Astrocyte (in vitro differentiated cells and primary cell): Measurements from ENCODE around the gene SUGCT. TPM values are rescaled to one million over a fixed set of nuclear protein-coding genes. Genes with fewer than 3 reads are reported as not detected.

Experiments used
- DNase-seq: peaks from one replicate; pipeline ENCODE4 v3.0.0-alpha.2; 2010; ENCODE audit warnings: low read depth
- FAIRE-seq: peaks from 2 replicates; lab custom pipeline; 2011; peaks lifted over from hg19 to GRCh38; lab: Jason Lieb, UNC
- H2AFZ ChIP-seq: 2 replicates; pipeline ENCODE4 v1.6.0; 2012; ENCODE audit warnings: low read depth, low read length, inconsistent platforms
- H3K27ac ChIP-seq: 2 replicates; pipeline ENCODE4 v1.5.1; 2011; ENCODE audit warnings: low read depth, low read length, inconsistent platforms
- H3K27me3 ChIP-seq: 2 replicates; pipeline ENCODE4 v1.6.0; 2011; ENCODE audit warnings: low read length, inconsistent platforms; ENCODE audit not compliant: insufficient read depth
- H3K36me3 ChIP-seq: 2 replicates; pipeline ENCODE4 v1.5.1; 2011; ENCODE audit warnings: low read length, inconsistent platforms; ENCODE audit not compliant: insufficient read depth
- H3K4me1 ChIP-seq: 2 replicates; pipeline ENCODE4 v1.5.1; 2011; ENCODE audit warnings: low read length, inconsistent platforms; ENCODE audit not compliant: insufficient read depth
- H3K4me2 ChIP-seq: 2 replicates; pipeline ENCODE4 v1.6.0; 2012; ENCODE audit warnings: low read length, inconsistent platforms
- H3K4me3 ChIP-seq: 2 replicates; pipeline ENCODE4 v1.5.1; 2011; ENCODE audit warnings: low read depth, mild to moderate bottlenecking, low read length, inconsistent platforms; ENCODE audit not compliant: insufficient read depth
- H3K79me2 ChIP-seq: 2 replicates; pipeline ENCODE4 v1.6.0; 2012; ENCODE audit warnings: mild to moderate bottlenecking, low read length, inconsistent platforms; ENCODE audit not compliant: insufficient read depth
- H3K9ac ChIP-seq: 2 replicates; pipeline ENCODE4 v1.6.0; 2012; ENCODE audit warnings: mild to moderate bottlenecking, low read length, inconsistent platforms
- H3K9me3 ChIP-seq: 2 replicates; pipeline ENCODE4 v1.5.1; 2012; ENCODE audit warnings: low read depth, mild to moderate bottlenecking, low read length, inconsistent platforms; ENCODE audit not compliant: insufficient read depth
- H4K20me1 ChIP-seq: 2 replicates; pipeline ENCODE4 v1.6.0; 2012; ENCODE audit warnings: low read length, inconsistent platforms; ENCODE audit not compliant: insufficient read depth
- H3K27ac Mint-ChIP-seq: one replicate; pipeline ENCODE4 v1.8.0; 2021; ENCODE audit warnings: mild to moderate bottlenecking, mixed read lengths; ENCODE audit not compliant: unreplicated experiment
- H3K27me3 Mint-ChIP-seq: one replicate; pipeline ENCODE4 v1.8.0; 2021; ENCODE audit warnings: low read depth, mixed read lengths; ENCODE audit not compliant: unreplicated experiment
- H3K36me3 Mint-ChIP-seq: one replicate; pipeline ENCODE4 v1.8.0; 2021; ENCODE audit warnings: low read depth, mixed read lengths; ENCODE audit not compliant: unreplicated experiment
- H3K4me1 Mint-ChIP-seq: one replicate; pipeline ENCODE4 v1.8.0; 2021; ENCODE audit warnings: low read depth, mixed read lengths; ENCODE audit not compliant: unreplicated experiment
- H3K4me3 Mint-ChIP-seq: one replicate; pipeline ENCODE4 v1.8.0; 2021; ENCODE audit warnings: mild to moderate bottlenecking, moderate library complexity, mixed read lengths; ENCODE audit not compliant: unreplicated experiment
- H3K9me3 Mint-ChIP-seq: one replicate; pipeline ENCODE4 v1.8.0; 2021; ENCODE audit warnings: mild to moderate bottlenecking, mixed read lengths; ENCODE audit not compliant: unreplicated experiment
- EZH2 ChIP-seq: IDR thresholded peaks from 2 replicates; pipeline ENCODE4 v1.6.1; 2012; ENCODE audit warnings: mild to moderate bottlenecking, low read length, inconsistent platforms; ENCODE audit not compliant: insufficient read depth
- total RNA-seq: library from RNA; stranded (reverse); gene quantifications from 2 replicates; pipeline ENCODE4 v1.2.1, GENCODE V29; 2021
- TF ChIP-seq, protein P1 (sequence below): IDR thresholded peaks from 2 replicates; pipeline ENCODE4 v1.5.1; 2011; ENCODE audit warnings: low read depth, mild to moderate bottlenecking, inconsistent platforms, low read length, moderate library complexity; ENCODE audit not compliant: insufficient read depth

The SUGCT gene
- total RNA-seq, 1 donor from 2014 or later: 15.5 TPM

DNA sequence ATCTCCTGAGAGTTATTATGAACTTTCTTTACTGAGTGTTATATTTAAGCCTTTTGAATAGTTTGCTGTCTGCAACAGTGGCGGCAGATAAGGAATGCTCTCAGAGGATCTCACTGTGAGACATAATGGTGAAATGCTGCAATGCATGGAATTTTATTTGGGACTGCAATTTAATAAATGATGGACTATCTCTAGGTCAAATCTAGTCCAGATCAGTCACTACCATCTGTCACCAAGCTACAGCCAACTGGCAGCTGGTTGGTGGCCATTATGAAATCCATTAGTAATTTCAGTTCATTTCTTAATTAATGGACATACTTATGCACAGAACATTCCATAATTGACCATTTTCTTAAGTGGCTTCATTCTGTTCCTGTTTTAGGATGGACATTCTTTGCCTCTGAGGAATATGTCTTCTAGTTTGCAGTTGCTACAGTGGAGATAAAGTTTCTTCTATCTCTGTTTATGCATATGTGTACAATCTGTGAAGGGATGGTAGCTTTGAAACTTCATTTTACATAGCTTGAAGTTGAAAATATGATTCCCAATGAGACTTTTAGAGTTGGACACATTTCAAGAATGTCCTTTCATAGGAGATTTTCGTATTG is 586.6 kb downstream of the SUGCT start:
- Histone ChIP-seq H3K79me2 (no peaks in the 10 kb centered on the region), H3K9ac (no peak overlapping the region), H3K4me3 (no peak overlapping the region), H3K27me3 (no peaks in the 10 kb centered on the region), H3K4me2 (no peak overlapping the region), H2AFZ (no peak overlapping the region), H3K4me1 (no peaks in the 10 kb centered on the region), H3K36me3 (no peaks in the 10 kb centered on the region), H3K27ac (no peak overlapping the region), H3K9me3 (no peaks in the 10 kb centered on the region), H4K20me1 (no peaks in the 10 kb centered on the region)
- no peaks in the 10 kb centered on the region for H3K27me3 Mint-ChIP-seq
- H3K4me3 Mint-ChIP-seq: no peak overlapping the region
- FAIRE-seq (no peak), DNase-seq (peak; percentile 78)
- no peaks in the 10 kb centered on the region for H3K9me3 Mint-ChIP-seq
- H3K4me1 Mint-ChIP-seq: peaks cover 30% of the 10 kb centered on the region
- no peak overlapping the region for H3K27ac Mint-ChIP-seq
- no peak for TF ChIP-seq EZH2
- TF ChIP-seq, protein P1, sequence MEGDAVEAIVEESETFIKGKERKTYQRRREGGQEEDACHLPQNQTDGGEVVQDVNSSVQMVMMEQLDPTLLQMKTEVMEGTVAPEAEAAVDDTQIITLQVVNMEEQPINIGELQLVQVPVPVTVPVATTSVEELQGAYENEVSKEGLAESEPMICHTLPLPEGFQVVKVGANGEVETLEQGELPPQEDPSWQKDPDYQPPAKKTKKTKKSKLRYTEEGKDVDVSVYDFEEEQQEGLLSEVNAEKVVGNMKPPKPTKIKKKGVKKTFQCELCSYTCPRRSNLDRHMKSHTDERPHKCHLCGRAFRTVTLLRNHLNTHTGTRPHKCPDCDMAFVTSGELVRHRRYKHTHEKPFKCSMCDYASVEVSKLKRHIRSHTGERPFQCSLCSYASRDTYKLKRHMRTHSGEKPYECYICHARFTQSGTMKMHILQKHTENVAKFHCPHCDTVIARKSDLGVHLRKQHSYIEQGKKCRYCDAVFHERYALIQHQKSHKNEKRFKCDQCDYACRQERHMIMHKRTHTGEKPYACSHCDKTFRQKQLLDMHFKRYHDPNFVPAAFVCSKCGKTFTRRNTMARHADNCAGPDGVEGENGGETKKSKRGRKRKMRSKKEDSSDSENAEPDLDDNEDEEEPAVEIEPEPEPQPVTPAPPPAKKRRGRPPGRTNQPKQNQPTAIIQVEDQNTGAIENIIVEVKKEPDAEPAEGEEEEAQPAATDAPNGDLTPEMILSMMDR: no peak
- H3K36me3 Mint-ChIP-seq: no peaks in the 10 kb centered on the region

DNA sequence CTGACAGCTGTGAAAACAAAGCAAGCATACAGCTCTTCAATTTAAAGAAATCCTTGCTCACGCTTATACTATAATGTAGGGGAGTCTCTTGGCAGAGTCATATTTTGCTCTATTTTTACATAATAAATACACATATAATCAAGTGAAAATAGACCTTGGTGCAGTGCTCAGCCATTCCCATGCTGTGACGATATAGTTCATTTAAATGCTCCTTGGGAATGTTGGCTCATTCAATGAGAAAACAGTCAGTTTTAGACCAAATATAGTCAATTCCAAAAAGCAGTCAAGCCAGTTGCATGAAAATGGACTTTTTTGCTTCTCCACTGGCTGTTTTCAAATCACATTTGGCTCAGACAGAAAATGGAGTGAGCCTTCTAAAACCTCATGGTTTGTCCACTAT is 587.4 kb downstream of the SUGCT start:
- H3K27ac Mint-ChIP-seq: no peak overlapping the region
- H3K27ac ChIP-seq: no peak overlapping the region
- TF ChIP-seq EZH2: no peak
- TF ChIP-seq, protein P1: no peak

DNA sequence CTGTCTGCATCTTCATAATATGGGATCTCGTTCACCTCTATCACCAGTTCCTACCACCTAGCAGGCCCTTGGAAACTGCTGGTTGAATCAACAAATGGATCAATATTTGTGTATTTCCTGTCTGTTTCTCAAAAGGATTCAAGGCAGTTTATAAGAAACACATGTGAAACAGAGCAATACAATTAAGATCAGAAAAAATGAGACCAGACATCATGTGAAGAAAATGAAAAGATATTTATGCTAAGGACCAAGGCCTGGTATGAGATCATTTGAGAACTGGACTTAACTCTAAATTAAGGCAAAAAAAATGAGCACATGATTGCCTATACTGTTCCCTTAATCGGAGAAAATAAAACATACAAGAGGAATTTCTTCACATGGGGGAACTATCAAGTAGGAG is 589.0 kb downstream of the SUGCT start:
- Histone ChIP-seq H3K4me1 (no peaks in the 10 kb centered on the region), H3K79me2 (no peaks in the 10 kb centered on the region), H4K20me1 (no peaks in the 10 kb centered on the region), H3K27me3 (no peaks in the 10 kb centered on the region), H3K9me3 (no peaks in the 10 kb centered on the region), H2AFZ (no peak overlapping the region), H3K4me2 (no peak overlapping the region), H3K9ac (no peak overlapping the region), H3K36me3 (no peaks in the 10 kb centered on the region), H3K4me3 (no peak overlapping the region), H3K27ac (no peak overlapping the region)
- TF ChIP-seq EZH2: no peak
- Mint-ChIP-seq H3K27ac (no peak overlapping the region), H3K36me3 (no peaks in the 10 kb centered on the region), H3K9me3 (no peaks in the 10 kb centered on the region), H3K27me3 (no peaks in the 10 kb centered on the region), H3K4me1 (peaks cover 18% of the 10 kb centered on the region), H3K4me3 (no peak overlapping the region)
- FAIRE-seq: no peak
- no peak for DNase-seq

More for the DNA sequence above, 587.4 kb downstream of the SUGCT start:
- H3K9me3 ChIP-seq: no peaks in the 10 kb centered on the region
- H3K9ac ChIP-seq: no peak overlapping the region
- no peaks in the 10 kb centered on the region for H3K79me2 ChIP-seq
- no peak overlapping the region for H2AFZ ChIP-seq
- FAIRE-seq: no peak
- H3K27me3 ChIP-seq: no peaks in the 10 kb centered on the region
- no peaks in the 10 kb centered on the region for H3K4me1 ChIP-seq
- H3K4me3 ChIP-seq: no peak overlapping the region
- Mint-ChIP-seq H3K27me3 (no peaks in the 10 kb centered on the region), H3K36me3 (no peaks in the 10 kb centered on the region), H3K4me3 (no peak overlapping the region), H3K9me3 (no peaks in the 10 kb centered on the region), H3K4me1 (peaks cover 25% of the 10 kb centered on the region)
- no peak for DNase-seq
- H4K20me1 ChIP-seq: no peaks in the 10 kb centered on the region
- no peak overlapping the region for H3K4me2 ChIP-seq
- H3K36me3 ChIP-seq: no peaks in the 10 kb centered on the region
